Kidney glomerular epithelial cell (primary cell): ENCODE measurements around the gene OR7C2.
"Not testable (repeated sequence)": the region's sequence is repeated elsewhere in the genome, so short reads cannot be mapped to it uniquely, and the experiment has no call there.

Experiments used
- DNase-seq: peaks from one replicate; lab custom pipeline; 2025; lab: John Stamatoyannopoulos, UW

The OR7C2 gene

DNA sequence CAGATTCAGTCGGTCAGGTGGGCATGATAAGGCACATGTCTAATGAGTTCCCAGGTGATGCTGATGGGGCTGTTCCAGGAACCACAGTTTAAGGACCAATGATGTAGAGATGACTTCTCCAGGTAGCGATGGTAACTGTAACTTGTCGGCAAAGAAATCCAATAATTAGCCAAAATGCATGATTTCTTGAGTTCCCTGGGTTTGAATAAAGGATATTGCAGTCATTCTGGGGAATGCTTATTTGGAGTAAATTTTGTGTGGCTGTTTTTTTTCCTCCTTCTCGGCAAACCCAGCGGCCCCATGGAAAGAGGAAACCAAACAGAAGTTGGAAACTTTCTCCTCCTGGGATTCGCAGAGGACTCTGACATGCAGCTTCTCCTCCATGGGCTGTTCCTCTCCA is at the start of gene OR7C2:
TSS of gene OR7C2 (plus strand) at position 301 of the 400 bp plus-strand sequence. CDS start at position 301, 0 bp downstream.
- DNase-seq: no peak

DNA sequence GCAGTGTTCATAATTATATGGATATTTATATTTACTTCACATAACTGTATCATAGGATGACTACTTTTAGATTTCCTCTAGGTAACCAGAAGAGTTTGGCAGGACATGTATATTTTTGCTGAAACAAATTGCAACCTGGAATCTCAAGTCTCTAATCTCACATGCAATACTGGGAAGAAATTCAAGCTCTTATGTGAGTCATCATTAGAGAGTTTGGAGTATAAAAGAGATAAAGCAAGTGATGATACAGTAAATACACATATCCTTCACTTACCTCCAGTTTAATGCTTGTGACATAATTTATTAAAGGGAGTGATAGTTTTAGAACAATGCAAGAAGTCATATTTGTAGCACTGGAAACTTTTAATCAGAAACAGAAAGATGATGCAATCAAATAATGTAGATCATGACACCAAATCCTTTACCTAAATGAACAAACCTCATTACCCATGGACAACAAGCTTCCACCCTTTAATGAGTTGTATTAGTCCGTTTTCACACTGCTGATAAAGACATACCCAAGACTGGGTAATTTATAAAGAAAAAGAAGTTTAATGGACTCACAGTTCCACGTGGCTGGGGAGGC is 39.5 kb upstream of the OR7C2 start:
- DNase-seq: no peak

DNA sequence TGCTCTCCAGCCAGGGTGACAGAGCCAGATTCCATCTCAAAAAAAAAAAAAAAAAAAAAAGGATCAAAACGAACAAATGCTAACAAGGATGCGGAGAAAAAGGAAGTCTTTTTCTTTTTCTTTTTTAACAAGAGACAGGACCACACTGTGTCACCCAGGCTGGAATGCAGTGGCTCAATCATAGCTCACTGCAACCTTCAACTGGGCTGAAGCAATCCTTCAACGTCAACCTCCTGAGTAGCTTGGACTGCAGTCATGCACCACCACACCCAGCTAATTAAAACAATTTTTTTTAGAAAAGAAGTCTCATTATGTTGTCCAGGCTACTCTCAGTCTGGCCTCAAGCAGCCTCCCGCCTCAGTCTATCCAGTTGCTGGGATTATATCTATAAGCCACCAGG is 34.6 kb upstream of the OR7C2 start:
- no peak for DNase-seq

DNA sequence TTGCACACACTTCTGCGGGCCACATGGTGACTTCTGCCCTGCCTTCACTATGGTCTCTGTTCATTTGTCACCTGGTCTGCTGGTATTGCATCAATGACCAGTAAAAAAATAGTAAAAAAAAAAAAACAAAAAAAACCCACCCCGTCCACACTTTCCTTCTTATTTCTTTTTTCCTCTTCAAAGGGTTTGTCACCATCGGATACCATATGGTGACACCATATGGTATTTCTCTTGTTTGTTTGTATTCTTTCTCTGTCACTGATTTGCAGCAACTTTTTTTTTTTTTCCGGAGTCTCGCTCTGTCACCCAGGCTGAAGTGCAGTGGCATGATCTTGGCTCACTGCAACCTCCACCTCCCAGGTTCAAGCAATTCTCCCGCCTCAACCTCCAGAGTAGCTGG is 26.2 kb upstream of the OR7C2 start:
- DNase-seq: no peak

DNA sequence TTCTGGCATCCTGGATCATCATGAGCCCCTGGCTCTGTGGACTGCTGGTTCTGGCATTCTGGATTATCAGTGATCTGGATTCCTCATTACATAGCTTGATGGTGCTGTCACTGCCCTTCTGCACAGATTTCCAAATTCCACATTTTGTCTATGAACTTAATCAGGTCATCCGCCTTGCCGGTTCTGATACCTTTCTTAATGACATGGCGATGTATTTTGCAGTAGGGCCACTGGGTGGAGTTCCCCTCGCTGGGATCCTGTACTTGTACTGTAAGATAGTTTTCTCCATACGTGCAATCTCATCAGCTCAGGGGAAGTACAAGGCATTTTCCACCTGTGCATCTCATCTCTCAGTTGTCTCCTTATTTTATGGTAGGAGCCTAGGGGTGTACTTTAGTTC is 24.4 kb upstream of the OR7C2 start:
- DNase-seq: no peak

DNA sequence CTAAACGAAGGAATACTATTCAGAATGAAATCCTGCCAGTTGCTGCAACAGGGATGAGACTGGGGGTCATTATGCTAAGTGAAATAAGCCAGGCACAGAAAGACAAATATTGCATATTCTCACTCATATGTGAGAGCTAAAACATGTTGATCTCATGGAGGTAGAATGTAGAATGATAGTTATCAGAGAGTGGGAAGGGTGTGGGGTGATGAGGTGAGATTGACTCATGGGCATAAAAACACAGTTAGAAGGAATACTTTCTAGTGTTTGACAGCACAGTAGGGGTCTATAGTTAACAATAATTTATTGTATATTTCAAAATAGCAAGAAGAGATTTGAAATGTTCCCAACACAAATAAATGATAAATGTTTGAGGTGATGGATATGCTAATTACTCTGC is 7.8 kb upstream of the OR7C2 start:
- no peak for DNase-seq

DNA sequence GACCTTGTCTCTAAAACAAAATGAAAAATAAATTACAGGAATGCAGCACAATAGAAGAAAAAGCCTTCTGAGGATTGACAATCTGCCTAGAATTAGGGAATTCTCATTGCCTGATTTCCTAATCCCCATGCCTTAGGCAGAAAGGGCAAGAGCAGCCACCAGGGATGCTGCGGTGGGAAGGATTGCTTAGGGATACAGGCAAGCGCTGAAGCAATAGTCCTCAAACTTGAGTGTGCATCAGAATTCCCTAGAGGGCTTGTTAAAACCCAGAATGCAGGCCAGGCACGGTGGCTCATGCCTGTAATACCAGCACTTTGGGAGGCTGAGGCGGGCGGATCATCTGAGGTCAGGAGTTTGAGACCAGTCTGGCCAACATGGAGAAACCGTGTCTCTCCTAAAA is 1.0 kb upstream of the OR7C2 start:
- DNase-seq: no peak

DNA sequence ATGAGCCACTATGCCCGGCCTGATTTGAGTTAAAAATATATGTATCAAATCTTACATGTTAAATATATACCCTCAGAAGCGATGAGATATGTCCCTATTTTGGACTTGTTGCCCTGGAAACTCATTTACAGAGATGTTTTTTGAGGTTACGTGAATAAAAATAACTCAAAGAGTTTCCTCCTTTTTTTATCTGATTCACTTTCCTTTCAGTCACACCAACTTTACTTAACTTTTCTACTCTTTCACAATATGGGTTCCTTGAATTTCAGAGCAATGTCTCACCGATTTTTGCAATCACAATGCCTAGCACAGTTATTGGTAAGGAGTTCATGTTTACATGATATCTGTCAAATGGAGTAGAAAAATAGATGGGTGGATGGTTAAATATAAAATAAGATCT is 2.3 kb downstream of the OR7C2 start:
- DNase-seq: no peak

DNA sequence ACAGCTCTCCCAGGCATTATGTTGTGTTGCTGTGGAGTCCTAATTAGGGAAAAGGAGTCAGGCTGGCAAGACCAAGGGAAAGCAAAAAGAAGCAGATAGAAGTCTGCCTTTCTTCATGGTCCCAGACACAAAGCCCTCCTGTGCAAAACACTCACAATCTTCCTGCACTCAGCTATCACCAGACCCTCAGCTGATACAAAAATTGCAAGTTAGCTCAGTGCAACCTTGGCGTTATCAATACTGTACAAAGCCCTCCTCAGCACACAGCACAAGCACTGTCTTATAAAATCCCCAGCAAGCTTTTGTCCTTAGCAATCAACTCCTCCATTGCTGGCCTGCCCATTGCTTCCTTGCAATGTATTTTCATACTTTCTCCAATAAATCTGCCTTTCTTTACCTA is 3.2 kb downstream of the OR7C2 start:
- DNase-seq: no peak

DNA sequence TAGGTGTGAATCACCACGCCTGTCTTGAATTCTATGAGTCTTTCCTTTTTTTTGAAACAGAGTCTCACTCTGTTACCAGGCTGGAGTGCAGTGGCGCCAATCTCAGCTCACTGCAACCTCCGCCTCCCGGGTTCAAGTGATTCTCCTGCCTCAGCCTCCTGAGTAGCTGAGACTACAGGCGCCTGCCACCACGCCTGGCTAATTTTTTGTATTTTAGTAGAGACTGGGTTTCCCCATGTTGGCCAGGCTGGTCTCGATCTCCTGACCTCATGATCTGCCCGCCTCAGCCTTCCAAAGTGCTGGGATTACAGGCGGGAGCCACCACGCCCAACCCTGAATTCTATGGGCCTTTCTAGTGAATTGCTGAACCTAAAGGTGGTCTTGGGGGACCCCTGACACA is 8.1 kb downstream of the OR7C2 start:
- not testable (repeated sequence) for DNase-seq

DNA sequence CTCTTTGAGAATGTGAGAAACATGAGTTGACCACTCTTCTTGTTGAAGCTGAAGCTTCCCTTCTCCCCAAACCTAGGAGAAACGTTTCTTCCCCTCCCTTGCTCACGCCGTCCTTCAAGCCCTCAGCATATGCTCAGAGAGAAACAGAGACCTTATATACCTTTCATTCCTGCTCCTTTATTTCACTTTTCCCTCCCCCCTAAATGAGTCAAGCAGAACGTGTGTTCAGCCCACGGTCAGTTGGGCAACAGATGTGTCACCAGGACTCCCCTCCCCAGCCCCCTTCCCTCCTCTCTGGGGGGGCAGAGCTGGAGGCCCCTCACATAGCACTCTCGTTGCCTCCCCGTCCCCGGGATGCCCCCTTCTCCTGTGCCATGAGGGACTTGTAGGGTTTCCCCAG is 8.6 kb downstream of the OR7C2 start:
- DNase-seq: no peak

DNA sequence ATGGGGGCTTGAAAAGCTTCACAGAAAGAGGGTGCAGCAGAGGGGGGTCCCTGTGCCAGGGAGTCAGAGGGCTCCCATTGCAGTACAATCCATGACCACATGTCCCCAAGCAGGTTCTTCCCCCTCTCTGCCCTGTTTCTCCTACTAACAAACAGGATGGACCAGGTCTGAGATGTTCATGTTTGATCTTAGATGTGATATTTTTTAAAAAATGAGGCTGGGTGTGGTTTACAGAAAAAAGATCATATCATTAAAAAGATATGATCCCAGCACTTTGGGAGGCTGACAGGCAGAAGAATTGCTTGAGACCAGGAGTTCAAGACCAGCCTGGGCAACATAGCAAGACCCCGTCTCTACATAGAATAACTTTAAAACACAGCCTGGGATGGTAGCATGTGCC is 9.1 kb downstream of the OR7C2 start:
- no peak for DNase-seq

DNA sequence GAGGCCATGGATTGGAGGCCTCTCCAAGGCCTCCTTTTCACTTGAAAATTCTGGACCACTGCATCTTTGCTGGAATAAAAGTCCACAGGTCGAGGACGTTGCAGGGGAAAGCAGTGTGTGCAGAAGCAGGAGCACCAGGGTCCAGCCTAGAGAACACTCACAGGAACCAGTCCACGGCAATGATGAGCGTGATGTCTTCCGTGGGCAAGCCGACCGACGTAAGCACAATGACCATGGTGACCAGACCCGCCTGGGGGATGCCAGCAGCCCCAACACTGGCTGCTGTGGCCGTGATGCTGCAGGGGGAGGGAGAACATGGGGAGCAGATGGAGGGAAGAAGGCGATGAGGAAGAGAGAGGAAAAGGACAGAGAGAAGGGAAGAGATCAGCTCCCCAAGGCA is 11.5 kb downstream of the OR7C2 start:
- no peak for DNase-seq

DNA sequence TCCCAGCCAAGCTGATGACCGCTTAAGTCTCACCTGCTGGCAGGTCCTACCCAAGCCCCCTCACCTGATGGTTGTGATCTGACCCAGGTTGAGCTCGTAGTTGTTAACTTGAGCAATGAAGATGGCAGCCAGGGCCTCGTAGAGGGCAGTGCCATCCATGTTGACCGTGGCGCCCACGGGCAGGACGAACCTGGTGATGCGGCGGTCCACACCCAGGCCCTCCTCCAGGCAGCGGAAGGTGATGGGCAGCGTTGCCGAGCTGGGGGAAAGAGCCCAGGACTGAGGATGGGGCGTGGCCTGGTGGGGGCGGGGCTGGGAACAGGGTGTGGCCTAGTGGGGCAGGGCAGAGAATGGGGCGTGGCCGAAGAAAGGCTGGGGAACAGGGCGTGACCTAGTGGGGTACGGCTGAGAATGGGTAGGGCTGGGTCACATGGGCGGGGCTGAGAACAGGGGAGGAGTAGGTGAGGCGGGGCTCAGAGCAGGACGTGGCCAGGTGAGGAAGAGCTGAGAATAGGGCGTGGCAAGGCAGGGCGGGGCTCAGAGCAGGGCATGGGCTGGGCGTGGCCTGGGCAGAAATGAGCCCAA is 12.9 kb downstream of the OR7C2 start:
- DNase-seq: no peak

DNA sequence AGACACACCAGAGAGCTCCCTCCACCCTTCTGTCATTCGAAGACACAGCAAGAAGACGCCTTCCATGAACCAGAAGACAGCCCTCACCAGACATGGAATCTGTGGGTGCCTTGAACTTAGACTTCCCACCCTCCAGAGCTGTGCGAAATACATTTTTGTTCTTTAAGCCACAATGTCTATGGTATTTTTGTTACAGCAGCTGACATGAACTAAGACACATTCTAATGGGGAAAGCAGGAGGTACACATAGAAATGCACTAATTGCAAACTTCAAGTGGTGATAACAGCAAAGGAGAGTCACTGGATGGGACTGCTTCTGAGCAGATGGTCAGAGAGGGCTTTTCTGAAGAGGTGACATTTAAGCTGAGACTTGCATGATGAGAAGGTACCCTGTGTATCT is 16.2 kb downstream of the OR7C2 start:
- DNase-seq: no peak

DNA sequence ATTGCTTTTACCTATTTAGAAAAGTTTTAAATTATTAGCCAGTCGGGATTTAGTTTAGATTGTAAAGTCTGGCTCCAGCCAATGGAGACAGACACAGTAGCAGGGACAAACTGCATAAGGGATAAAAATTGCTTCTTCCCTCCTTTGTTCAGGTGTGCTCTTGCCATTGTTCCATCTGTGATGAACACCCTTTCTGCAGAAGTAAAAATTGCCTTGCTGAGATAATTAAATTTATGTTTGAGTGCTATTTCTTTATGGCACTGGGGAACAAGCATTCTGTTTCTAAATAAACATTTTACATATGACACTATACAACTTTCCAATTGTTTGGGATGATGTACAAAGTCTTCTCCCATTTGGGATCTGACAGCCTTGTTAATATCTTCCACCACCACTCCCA is 18.0 kb downstream of the OR7C2 start:
- no peak for DNase-seq

DNA sequence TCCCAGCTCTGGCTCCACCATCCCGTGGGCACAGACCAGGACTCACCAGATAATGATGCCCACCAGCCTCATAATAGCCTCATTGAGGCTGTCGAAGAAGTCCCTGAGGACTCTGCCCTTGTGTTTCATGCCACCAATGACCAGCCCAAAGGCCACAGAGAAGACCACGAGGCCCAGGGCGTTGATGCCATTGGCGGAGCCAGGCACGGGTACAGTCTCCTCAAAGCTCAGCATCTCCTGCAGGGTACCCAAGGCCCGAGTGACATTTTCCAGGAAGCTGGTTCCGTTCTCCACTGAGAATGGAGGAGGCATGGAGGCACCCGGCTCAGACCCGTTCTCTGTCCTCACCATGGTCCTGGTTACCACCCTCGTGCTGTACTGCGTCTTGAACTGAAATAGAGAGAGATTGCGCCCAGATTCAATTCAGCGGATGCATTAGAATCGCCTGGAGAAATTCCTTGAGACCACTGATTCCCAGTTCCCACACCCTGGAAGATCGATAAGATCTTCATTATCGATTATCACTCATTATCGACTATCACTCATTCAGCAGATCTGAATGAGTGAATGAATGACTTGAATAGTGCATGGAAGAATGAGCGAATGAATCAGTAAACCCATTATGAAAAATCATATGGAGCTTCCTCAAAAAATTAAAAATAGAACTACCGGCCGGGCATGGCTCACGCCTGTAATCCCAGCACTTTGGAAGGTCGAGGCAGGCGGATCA is 20.8 kb downstream of the OR7C2 start:
- no peak for DNase-seq

DNA sequence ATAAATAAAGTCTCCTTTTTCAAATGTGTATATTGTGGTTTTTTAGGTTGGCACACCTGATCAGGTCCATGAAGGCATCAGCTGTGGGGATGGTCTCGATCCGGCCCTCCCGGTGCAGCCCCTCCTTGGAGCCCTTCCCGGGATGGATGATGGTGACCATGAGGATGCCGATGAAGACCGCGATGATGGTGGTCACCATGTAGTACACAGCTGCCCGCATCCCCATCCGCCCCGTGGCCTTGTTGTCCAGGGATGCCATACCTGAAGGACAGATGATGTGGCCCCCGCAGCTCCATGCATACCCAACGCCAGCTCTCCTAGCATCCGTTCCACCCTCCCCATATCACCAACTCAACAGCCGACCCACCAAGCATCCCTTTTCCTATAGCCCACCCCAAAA is 27.0 kb downstream of the OR7C2 start:
- no peak for DNase-seq

DNA sequence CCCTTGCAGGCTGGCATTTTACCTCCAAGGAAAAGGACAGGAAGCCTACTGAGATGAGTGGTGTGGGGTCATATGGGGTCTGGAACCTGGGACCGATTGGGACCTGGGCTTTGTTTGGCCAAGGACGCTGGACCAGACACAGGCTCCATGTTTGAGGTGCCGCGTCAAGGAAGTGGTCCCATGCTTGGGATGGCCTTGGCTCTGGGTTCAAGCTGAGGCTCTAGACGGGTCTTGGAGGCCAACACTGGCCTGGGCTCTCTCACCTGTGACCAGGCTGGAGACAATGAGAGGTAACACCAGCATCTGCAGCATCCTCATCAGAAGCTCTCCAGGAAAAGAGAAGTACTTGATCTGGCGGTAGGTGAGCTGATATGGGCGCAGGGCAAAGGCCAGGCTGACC is 30.2 kb downstream of the OR7C2 start:
- DNase-seq: no peak

DNA sequence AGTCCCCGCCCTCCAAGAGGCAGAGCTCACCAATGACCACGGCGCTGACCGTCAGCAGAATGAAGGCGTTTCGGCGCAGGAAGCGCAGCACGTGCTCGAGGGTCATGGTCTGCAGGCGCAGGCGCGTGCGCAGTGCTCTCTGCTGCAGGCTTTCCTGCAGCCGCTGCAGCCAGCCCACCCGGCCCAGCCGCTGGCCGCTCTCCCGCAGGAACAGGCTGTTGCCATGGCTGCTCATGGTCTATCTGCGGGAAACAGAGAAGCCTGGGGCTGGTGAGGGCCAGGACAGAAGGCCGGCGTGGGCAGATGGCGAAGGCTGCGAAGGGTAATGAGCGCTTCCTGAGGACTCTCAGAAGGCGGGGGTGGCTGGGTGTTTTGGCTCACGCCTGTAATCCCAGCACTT is 31.4 kb downstream of the OR7C2 start:
- no peak for DNase-seq

DNA sequence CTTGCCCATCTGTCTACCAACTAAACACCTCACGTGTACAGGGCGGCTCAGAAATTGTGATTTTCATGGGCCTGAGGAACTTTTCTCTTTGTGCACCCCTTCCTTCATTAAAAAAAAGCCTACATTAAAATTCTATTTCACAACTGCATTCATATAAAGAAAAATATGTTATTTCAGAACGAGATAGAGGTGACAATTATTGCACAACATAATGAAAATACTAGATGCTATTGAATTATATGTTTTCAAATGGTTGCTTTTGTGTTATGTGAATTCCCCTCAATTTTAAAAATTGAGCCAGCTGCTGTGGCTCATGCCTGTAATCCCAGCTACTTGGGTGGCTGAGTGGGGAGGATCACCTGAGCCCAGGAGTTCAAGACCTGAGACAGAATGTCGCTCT is 33.2 kb downstream of the OR7C2 start:
- no peak for DNase-seq

DNA sequence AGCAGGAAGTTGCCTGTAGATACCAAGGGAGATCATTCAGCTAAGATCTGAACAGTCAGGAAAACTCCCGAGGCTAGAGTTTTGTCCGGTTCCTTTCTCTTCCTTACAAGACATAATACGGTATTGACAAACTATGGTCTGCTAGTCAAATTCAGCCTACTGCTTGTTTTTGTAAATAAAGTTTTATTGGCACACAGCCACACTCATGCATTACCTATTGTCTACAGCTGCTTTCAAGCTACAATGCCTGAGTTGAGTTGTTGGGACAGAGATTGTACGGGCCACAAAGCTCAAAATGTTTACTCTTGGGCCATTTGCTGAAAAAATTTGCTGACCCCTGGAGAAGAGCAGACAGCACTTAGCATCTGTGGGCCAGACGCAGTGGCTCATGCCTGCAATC is 35.8 kb downstream of the OR7C2 start:
- no peak for DNase-seq

DNA sequence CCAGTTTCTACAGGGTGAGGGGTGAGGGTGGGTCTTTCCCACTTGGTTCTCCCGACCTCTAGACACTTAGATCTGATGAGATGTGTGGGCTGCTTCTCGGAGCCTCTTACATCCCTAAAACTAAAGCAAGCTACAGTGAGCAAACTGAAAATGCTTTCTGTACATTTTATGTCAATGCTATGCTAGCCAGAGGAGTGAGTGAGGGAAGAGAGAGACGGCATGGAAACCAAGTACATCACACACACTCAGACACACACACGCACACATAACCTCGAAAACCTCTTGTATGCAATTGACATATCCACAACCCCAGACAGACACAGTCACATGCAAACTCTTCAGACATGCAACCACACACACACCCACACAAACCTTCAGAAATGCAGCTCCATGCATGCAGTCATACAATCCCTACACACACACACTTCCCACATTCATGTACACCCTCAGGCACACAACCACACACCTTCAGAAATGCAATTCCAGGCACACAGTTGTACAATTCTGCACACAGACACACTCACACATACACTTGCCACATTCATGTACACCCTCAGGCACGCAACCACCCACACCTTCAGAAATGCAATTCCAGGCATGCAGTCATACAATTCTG is 37.0 kb downstream of the OR7C2 start:
- no peak for DNase-seq
